T-helper 2 cell treated with Interferon-gamma antibody and Interleukin-4, amounts not matched to agents 100 ng/mL and 5 ng/mL, for 36 hours (primary cell): ENCODE data around the gene LIPI. TPM values are rescaled to one million over a fixed set of nuclear protein-coding genes. Genes with fewer than 3 reads are reported as not detected.
"Not testable (repeated sequence)": the region's sequence is repeated elsewhere in the genome, so short reads cannot be mapped to it uniquely, and the experiment has no call there.

ENCODE experiments used
- intact Hi-C: fragments of 100-400 bp; cut with micrococcal nuclease; formaldehyde crosslinking; loops from one replicate; pipeline ENCODE4 v1.15.1; 2023
- total RNA-seq: library from RNA; stranded (reverse); gene quantifications from 2 replicates; pipeline ENCODE4 v1.2.3, GENCODE V29; 2022

LIPI gene
- total RNA-seq, 1 donor from 2014 or later, result not detected

GRCh38 chr21:14075346-14076142 is 135.2 kb downstream of the LIPI start:
- intact Hi-C loops, result no loop called here

DNA sequence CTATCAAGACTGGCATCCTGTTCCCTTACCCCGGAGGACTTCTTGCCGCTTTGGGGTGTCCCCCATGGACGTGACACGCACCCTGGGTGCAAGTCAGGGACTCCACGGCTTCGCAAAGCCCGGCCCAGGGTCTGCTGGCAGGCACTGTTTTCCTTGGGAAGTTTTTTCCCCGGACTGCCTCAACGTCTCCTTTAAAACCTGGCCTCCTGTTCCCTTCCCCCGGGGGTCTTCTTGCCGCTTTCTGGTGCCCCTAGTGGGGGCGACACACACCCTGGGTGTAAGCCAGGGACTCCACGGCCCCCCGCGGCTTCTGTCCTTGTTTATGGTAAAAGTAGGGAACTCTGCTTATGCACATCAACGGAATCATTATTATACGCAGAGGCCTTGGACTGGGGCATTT is 136.6 kb downstream of the LIPI start:
- intact Hi-C loops, result no loop called here

GRCh38 chr21:14073615-14074014 is 137.1 kb downstream of the LIPI start:
- intact Hi-C loops, result no loop called here

GRCh38 chr21:14072761-14073535 is 137.8 kb downstream of the LIPI start:
- intact Hi-C loops, result no loop called here

GRCh38 chr21:14071902-14072734 is 138.6 kb downstream of the LIPI start:
- intact Hi-C loops, result no loop called here

DNA sequence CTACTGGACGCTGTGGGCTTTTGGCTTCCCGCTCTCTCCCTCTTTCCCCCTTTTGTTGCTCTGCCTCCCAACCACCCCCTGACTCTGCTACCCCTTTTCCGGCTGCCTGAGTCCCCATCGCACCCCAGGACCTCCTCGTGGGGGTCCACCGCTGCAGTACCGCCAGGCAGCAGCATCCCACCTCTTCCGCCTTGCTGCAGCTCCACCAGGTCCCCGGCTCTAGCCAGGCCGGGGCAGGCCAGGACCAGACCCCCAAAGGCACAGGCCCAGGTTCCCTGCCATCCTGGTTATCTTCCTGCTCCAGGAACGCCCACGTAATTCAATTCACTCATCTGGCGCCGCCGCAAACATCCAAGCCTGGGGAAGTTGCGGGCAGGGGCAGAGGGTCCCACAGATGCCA is 139.8 kb downstream of the LIPI start:
- intact Hi-C loops, result no loop called here

DNA sequence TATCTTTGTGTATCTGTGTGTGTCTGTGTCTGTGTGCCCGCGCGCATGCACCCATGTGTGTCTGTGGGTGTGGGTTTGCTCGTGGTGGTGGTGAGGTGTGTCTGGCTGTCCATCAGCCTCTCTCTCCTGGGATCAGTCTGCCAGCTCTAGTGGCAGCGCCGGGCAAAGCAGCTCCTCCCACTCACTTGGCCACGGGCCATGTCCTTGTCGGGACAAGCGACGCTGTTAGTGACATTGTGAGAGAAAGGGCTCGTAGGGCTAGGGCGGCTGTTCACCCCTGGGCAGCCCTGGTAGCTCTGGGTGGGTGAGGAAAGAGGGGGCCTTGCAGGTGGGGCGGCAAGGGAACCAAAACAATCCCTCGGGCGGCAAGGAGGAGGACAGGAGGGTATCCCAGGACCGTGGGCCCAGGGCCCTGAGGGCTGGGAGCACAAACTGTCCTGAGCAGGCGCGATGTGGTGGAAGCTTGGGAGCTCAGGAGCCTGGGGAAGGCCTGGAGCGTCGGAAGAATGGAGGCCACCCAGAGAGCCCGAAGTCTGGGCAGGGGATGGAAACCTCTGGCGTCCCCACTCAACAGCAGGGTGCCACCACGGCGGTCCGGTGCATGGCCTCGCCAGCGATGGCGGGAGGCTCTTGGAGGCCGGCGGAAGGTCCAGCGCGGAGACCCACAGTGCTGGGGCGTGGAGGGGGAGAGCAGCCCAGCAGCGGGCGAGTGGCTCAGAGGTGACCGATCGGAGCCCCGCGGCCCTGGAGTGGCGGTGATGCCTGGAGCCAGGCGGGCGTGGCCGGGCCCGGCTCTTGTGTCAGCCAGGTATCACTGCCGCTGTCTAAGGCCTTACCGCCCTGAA is 140.5 kb downstream of the LIPI start:
- intact Hi-C loops, result no loop called here

GRCh38 chr21:14064296-14064645 is 146.5 kb downstream of the LIPI start:
- intact Hi-C loops, result no loop called here

GRCh38 chr21:14063620-14064295 is 147.0 kb downstream of the LIPI start:
- intact Hi-C loops, result not testable (repeated sequence)

DNA sequence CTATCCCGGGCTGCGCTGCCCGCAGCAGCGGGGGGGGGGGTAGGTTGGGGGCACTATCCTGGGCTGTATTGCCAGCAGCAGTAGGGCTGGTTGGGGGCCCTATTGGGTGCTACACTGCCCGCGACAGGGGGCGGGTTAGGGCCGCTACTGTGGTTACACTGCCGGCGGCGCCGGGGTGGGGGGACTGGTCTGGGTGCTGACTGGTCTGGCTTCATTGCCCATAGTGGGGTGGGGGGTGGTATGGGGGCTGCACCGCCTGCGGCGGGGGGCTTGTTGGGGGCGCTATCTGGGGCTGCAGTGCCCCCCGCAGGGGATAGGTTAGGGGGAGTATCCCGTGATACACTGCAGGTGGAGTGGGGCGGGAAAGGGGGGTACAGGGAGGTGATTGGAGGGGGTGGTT is 148.1 kb downstream of the LIPI start:
- intact Hi-C loops, result not testable (repeated sequence)

DNA sequence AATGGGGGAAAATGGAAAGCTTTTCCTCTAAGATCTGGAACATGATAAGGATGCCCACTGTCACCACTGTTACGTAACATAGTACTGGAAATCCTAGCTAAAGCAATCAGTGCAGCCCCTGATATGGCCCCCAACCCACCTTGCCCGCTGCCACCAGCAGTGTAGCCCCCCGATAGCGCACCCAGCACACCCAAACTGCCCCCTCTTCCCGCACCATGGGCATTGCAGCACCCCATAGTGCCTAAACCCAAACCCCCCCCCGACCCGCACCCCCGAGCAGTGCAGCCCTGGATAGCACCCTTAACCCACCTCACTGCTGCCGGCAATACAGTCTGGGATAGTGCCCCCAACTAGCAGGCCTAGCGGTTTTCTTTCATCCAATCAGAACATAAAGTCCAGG is 148.9 kb downstream of the LIPI start:
- intact Hi-C loops, result not testable (repeated sequence)

DNA sequence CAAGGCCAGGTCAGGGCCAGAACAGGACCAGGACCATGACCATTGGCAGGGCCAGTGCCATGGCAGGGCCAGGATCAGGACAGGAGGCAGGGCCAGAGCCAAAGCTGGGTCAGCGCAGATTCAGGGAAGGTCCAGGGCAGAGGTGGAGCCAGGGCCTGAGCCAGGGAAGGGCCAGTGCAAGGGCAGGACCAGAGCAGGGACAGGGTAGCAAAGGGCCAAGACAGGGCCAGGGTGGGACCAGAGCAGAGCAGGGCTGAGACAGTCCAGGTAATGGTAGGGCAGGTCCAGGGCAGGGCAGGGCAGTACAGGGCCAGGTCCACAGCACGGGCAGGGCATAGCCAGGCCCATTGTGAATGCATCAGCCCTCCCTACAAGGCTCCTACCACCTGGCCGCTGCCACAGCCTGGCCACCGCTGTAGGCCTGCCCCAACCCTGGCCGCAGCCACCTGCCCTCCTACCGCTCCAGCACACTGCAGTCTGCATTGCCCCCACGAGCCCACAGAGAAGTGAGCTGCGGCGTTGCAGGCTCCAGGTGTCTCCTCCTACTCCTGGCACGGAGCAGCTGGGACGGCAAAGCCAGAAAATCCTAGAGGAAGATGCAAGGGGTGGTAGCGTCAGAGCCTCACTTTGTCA is 151.6 kb downstream of the LIPI start:
- intact Hi-C loops, result not testable (repeated sequence)

Other genes with a start within 250 kb of the LIPI start
- gene RBM11, start 5.2 kb upstream of the LIPI start, total RNA-seq, result 0.11 TPM in 1 of 2 replicates, not detected in the other
- gene HSPA13, start 172.2 kb upstream of the LIPI start, total RNA-seq, result 35.7 and 37.3 TPM in 2 replicates